Upper lobe of left lung (tissue), 6 donors: Measurements from ENCODE around the gene PIK3R3. TPM values are rescaled to one million over a fixed set of nuclear protein-coding genes. Genes with fewer than 3 reads are reported as not detected.

ENCODE experiments used
- ATAC-seq, 2 donors: fragments of 200-7000 bp; cut with Tn5 transposase; one replicate each; pipeline ENCODE4 v1.9.1; 2022; ENCODE audit warnings: mild to moderate bottlenecking in 2 of 2, moderate library complexity in 2 of 2; ENCODE audit not compliant: low FRiP score in 2 of 2
- DNase-seq, 2 donors: peaks; one replicate each; pipeline ENCODE4 v3.0.0-alpha.2; 2019 to 2020
- H3K27ac ChIP-seq, 4 donors: fragments of 200-600 bp; sonication (generic); one replicate each; pipeline ENCODE4 v1.5.1; 2016 to 2019
- H3K27me3 ChIP-seq, 4 donors: fragments of 200-600 bp; sonication (generic); one replicate each; pipeline ENCODE4 v1.5.1; 2017 to 2019
- H3K36me3 ChIP-seq, 4 donors: fragments of 200-600 bp; sonication (generic); one replicate each; pipeline ENCODE4 v1.5.1; 2016 to 2019
- H3K4me1 ChIP-seq, 4 donors: fragments of 200-600 bp; sonication (generic); one replicate each; pipeline ENCODE4 v1.5.1; 2018 to 2019
- H3K4me3 ChIP-seq, 4 donors: fragments of 200-600 bp; sonication (generic); one replicate each; pipeline ENCODE4 v1.5.1; 2017 to 2019; ENCODE audit warnings: mild to moderate bottlenecking in 2 of 4, moderate library complexity in 1 of 4
- H3K9me3 ChIP-seq, 4 donors: fragments of 200-600 bp; sonication (generic); one replicate each; pipeline ENCODE4 v1.5.1; 2018 to 2019
- EP300 ChIP-seq, 4 donors: sonication (generic); formaldehyde crosslinking; IDR thresholded peaks; one replicate each; pipeline ENCODE4 v1.5.1; 2017; ENCODE audit warnings: antibody characterized with exemption in 4 of 4, control low read depth in 2 of 4
- POLR2A ChIP-seq, 4 donors: fragments of 450-650 bp; IDR thresholded peaks; one replicate each; pipeline ENCODE4 v1.5.1; 2016 to 2017; ENCODE audit warnings: antibody characterized with exemption in 4 of 4, mild to moderate bottlenecking in 2 of 4
- POLR2AphosphoS5 ChIP-seq, 2 donors: sonication (generic); formaldehyde crosslinking; IDR thresholded peaks; one replicate each; pipeline ENCODE4 v1.5.1; 2017; ENCODE audit warnings: antibody characterized with exemption in 2 of 2
- WGBS, 2 donors: methylation state at CpG; one replicate each; pipeline ENCODE4 v1.1.5; 2017 to 2018; 5-methylcytosine and 5-hydroxymethylcytosine counted together
- total RNA-seq, 6 donors: library from RNA; depleted of rRNA in 4 of 6; stranded (reverse); fragments of >200 nt in 4 of 6; gene quantifications; one replicate each; pipeline versions ENCODE4 v1.1.0 to v1.2.1, GENCODE V29; 2016 to 2021
- TF ChIP-seq, protein P1 (sequence below), 6 experiments: fragments of 450-650 bp in 4 of 6; fragments of 200-600 bp in 2 of 6; sonication (generic) in 2 of 6; IDR thresholded peaks; one replicate each; pipeline ENCODE4 v1.5.1; 2016 to 2019; ENCODE audit warnings: antibody characterized with exemption in 6 of 6
- donor health status: DM: no; HTN: no; CAD: no; lungs with moderate emphysema.
- donor health status: DM: no; HTN: yes; CAD: no; lungs with severe emphysema.

PIK3R3 gene
- total RNA-seq, 6 donors from 2014 or later = 11.2 to 43.7 (median 33.0) TPM

DNA sequence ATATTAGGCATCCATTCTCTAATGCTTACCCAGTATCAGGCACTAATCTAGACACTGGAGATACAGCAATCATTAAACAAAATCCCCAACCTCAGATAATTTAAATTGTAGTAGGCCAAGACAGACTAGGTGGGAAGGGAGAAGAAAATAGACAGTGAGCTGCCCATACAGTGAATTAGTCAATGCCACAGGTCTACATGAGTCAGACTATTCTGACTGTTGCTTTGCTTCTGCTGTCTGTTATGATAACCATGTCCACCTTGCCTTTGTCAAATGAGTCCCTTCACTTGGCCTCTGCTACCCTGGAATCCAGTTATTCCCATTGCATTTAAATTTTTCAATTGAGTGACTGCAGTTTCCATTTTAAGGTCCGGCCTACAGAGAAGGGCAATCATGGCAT lies 59.5 kb downstream of the PIK3R3 start:
- Histone ChIP-seq H3K36me3 (peaks cover 0 to 35% (median 5%) of the 10 kb centered on the region in 4 donors), H3K4me3 (no peak overlapping the region), H3K9me3 (no peaks in the 10 kb centered on the region), H3K27ac (no peak overlapping the region), H3K27me3 (no peaks in the 10 kb centered on the region), H3K4me1 (peaks cover 0 to 3% (median 0%) of the 10 kb centered on the region in 4 donors)
- no peak for DNase-seq
- no peak for ATAC-seq
- TF ChIP-seq POLR2AphosphoS5 (IDR thresholded peaks at IDR 0.05) (no peak), EP300 (IDR thresholded peaks at IDR 0.05) (no peak), POLR2A (IDR thresholded peaks at IDR 0.05) (no peak)
- 94 to 96% methylated on average over 1 of the region's 1 CpG for WGBS, 2 donors

DNA sequence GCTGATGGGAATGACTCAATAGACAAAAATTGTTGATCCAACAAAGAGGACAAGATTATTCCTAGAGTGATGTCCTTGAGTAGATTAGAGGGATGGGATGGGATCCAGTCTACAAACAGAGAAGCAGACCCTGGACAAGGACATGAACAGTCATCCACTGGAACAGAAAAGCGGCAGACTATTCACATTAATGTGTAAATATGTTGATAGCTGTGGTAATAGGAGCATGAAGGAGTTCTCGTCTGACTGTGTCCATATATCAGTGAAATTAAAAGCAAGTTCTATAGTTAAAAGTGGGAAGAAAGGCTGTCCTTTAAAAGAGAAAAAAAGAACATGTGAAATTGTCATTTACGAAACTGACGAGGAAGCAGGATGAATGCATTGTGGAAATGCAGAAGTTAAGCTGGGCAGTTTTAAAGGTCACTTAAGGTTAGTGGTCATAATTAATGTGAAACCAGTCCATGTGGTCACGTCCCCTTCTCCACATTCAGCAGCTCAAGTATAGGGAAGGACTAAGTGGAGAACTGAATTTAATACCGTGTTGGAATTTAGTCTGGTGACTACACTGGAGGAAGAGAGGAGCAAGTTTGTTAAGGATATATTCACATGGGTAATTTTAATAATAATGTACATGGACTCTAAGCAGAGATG lies 62.1 kb downstream of the PIK3R3 start:
- Histone ChIP-seq H3K9me3 (no peaks in the 10 kb centered on the region), H3K4me1 (peaks cover 0 to 9% (median 6%) of the 10 kb centered on the region in 4 donors), H3K27ac (peak overlapping the region in 1 of 4 donors; percentile 43), H3K27me3 (no peaks in the 10 kb centered on the region), H3K4me3 (no peak overlapping the region), H3K36me3 (peaks cover 0 to 30% (median 1%) of the 10 kb centered on the region in 4 donors)
- ATAC-seq (peak; percentile 37 to 87), DNase-seq (peak in 1 of 2 donors; percentile 25)
- TF ChIP-seq POLR2A (IDR thresholded peaks at IDR 0.05) (no peak), EP300 (IDR thresholded peaks at IDR 0.05) (no peak), POLR2AphosphoS5 (IDR thresholded peaks at IDR 0.05) (no peak)
- TF ChIP-seq, protein P1, sequence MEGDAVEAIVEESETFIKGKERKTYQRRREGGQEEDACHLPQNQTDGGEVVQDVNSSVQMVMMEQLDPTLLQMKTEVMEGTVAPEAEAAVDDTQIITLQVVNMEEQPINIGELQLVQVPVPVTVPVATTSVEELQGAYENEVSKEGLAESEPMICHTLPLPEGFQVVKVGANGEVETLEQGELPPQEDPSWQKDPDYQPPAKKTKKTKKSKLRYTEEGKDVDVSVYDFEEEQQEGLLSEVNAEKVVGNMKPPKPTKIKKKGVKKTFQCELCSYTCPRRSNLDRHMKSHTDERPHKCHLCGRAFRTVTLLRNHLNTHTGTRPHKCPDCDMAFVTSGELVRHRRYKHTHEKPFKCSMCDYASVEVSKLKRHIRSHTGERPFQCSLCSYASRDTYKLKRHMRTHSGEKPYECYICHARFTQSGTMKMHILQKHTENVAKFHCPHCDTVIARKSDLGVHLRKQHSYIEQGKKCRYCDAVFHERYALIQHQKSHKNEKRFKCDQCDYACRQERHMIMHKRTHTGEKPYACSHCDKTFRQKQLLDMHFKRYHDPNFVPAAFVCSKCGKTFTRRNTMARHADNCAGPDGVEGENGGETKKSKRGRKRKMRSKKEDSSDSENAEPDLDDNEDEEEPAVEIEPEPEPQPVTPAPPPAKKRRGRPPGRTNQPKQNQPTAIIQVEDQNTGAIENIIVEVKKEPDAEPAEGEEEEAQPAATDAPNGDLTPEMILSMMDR (IDR thresholded peaks at IDR 0.05) = no peak
- WGBS, 2 donors = 65 to 76% methylated on average over 6 of the region's 6 CpGs

DNA sequence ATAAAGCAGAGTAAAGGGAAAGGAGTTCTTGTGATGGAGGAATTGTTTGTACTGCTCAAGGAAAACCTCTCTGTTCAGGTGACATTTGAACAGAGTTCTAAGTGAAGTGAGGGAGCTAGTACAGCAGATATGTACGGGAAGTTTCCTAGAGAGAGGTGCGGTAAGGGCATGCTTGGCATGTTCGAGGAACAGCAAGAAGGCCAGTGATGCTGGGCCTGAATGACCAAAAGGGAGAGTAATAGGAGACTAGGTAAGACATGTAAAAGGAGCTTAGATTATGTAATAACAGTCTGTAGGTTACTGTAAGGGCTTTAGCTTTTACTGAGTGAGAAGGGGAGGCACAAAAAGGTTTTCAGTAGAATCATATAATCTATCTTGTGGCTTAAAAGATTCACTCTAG lies 63.9 kb downstream of the PIK3R3 start:
- TF ChIP-seq POLR2A (IDR thresholded peaks at IDR 0.05) = no peak
- no peak for TF ChIP-seq POLR2AphosphoS5 (IDR thresholded peaks at IDR 0.05)
- TF ChIP-seq, protein P1 (IDR thresholded peaks at IDR 0.05) = no peak
- no peak for TF ChIP-seq EP300 (IDR thresholded peaks at IDR 0.05)
- WGBS, 2 donors = 77 to 82% methylated on average over 3 of the region's 3 CpGs

DNA sequence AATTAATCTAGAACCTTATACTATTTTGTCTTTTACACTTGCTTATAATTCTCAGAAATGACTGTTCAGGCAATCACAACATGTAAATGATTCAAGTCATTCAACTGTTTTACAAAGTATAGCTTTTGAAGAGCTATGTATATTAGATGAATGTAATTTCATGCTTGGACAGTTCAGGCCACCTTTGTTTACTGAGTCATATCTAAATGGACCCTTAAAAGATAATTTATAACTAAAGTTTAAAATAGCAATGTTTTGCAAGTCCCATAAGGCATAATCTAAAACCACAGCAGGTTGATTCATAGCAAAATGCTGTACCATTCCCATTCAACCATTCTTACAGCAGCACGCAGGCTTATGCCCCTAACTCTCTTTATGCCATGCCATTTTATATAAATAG lies 64.8 kb downstream of the PIK3R3 start:
- TF ChIP-seq POLR2A (IDR thresholded peaks at IDR 0.05) (no peak), EP300 (IDR thresholded peaks at IDR 0.05) (no peak)
- TF ChIP-seq, protein P1 (IDR thresholded peaks at IDR 0.05) = no peak
- no peak for DNase-seq
- no peaks in the 10 kb centered on the region for H3K9me3 ChIP-seq
- H3K4me1 ChIP-seq = peaks cover 0 to 19% (median 11%) of the 10 kb centered on the region in 4 donors
- H3K27me3 ChIP-seq = no peaks in the 10 kb centered on the region
- ATAC-seq = no peak
- WGBS, 2 donors = 90 to 94% methylated on average over 1 of the region's 1 CpG
- H3K27ac ChIP-seq = no peak overlapping the region
- H3K4me3 ChIP-seq = no peak overlapping the region
- peaks cover 0 to 26% (median 1%) of the 10 kb centered on the region in 4 donors for H3K36me3 ChIP-seq

More for the DNA sequence above, 63.9 kb downstream of the PIK3R3 start:
- H3K27ac ChIP-seq = no peak overlapping the region
- H3K4me3 ChIP-seq = no peak overlapping the region
- no peaks in the 10 kb centered on the region for H3K27me3 ChIP-seq
- peaks cover 0 to 32% (median 1%) of the 10 kb centered on the region in 4 donors for H3K36me3 ChIP-seq
- H3K9me3 ChIP-seq = no peaks in the 10 kb centered on the region
- H3K4me1 ChIP-seq = peaks cover 0 to 14% (median 10%) of the 10 kb centered on the region in 4 donors
- ATAC-seq = no peak
- DNase-seq = no peak

DNA sequence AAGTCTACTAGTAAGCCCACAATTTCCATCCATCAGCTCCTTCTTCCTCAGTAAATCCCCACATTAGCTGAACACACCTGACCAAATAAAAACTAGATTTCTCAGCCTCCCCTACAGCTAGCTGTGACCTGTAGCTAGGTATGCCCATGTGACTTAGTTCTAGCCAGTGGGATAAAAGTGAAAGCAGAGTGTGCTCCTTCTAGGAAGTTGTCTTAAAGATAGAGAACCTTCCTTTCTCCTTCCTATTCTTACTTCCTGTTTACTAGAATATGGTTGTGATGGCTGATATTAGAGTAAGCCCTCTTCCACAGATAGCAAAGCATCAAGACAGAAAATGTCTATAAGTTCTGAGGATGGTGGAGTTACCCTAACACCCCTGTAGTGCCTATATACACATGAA lies 67.0 kb downstream of the PIK3R3 start:
- H3K27ac ChIP-seq = peak overlapping the region in 2 of 4 donors; percentile 37 to 43
- no peak overlapping the region for H3K4me3 ChIP-seq
- peak in 1 of 2 donors; percentile 54 for ATAC-seq
- H3K9me3 ChIP-seq = no peaks in the 10 kb centered on the region
- no peaks in the 10 kb centered on the region for H3K27me3 ChIP-seq
- H3K4me1 ChIP-seq = peaks cover 0 to 23% (median 9%) of the 10 kb centered on the region in 4 donors
- no peak for TF ChIP-seq EP300 (IDR thresholded peaks at IDR 0.05)
- TF ChIP-seq, protein P1 (IDR thresholded peaks at IDR 0.05) = no peak
- TF ChIP-seq POLR2AphosphoS5 (IDR thresholded peaks at IDR 0.05) = no peak
- no peak for TF ChIP-seq POLR2A (IDR thresholded peaks at IDR 0.05)
- no peak for DNase-seq
- H3K36me3 ChIP-seq = peaks cover 0 to 40% (median 4%) of the 10 kb centered on the region in 4 donors
